Measurements from ENCODE around the gene PRKCA.
A peak's percentile ranks its signal among the peaks of the same experiment; 100 is the strongest.
"Not testable (repeated sequence)": the region's sequence is repeated elsewhere in the genome, so short reads cannot be mapped to it uniquely, and the experiment has no call there.

The PRKCA gene

DNA sequence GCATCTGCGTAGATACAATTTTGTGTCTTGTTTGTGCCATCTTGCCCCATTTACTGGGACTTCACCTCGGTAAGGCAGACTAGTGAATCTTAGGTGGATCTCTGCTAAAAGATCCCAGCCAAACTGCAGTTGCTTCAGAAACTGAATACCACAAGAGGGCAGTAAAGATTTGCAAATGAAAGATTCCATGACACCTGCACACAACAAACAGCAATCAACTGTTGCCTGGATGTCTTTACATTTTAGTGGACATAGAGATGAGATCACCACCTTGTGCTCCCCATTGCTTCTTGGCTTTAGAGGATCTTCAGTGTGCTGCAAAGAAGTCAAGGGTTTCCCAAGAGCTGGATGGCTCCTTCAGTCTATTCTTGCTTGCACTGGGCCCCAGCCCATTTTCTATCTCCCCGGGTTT is 413.3 kb downstream of the PRKCA start:
- peak; percentile 75 for DNase-seq (ENCODE audit: low spot score)

DNA sequence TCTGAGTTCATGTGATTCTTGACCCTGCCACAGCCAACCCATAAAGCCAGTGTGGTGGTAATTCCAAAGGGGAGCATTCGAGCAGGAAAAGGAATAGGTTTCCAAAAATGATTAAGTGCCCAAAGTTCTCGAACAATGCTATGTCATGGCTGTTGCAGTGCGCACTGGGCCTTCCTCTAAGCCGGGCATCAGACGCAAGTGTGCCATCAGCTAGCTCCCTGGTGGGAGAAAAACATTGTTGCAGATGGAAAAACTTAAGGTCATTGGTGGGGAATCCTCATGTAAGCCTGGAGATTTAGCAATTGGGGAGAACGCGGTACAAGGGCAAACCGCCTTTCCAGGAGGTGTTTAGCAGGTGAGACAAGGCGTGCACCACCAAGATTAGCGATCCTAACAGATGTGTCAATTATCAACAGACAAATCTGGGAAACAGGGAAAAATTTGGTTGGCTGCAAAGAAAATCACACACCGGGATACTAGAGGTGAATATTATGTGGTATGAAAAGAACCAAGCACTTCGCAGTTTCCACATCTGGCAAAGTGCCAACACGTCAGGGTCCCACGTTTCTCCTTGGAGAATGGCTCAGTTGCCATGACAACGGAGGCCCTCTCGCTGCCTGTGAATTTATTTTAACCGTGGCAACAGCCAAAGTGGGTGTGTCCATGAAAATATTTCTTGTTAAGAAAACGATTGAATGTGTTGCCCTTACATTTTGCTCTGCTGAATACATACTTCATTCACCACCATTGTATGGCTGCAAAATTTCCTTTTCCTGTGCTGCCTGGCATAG is 414.0 kb downstream of the PRKCA start:
- no peak for DNase-seq (ENCODE audit: low spot score)

DNA sequence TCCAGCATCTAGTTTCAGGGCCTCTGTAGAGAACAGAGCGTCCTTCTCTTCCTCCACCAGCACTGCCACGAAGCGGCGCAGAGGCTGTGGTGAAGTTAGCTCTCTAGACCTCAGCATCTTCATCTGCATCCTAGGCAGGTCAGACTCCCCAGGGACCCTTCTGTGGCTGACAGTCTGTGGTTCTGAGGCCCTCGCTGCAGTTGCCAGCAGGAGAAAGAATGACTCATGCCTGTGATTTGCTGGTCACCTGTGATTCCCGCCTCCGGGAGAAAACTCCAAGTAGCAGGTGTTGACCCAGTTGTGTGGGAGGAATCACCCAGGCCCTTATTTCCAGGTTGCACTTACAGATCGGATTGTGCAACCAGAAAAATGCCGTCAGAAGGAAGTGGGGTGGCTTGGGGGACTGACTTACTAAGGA is 415.2 kb downstream of the PRKCA start:
- DNase-seq (ENCODE audit: low spot score) = no peak

DNA sequence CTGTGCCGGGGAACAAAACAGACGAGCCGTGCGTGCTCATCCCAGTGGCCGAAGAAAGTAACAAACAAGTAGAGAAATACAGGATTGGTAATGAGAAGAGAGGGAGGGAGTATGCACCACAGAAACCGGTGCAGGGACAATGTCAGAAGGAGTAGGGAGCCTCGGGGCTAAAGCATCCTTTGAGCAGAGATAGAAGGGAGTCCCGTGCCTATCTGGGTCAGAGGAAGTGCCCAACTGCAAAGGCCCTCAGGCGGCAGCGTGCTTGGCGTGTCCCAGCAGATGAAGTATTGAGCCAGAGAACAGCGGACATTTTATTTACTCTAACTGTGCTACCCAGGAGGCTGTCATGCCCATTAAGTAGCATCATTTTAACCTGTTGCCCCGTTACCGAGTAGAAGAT is 417.6 kb downstream of the PRKCA start:
- no peak for DNase-seq (ENCODE audit: low spot score)

DNA sequence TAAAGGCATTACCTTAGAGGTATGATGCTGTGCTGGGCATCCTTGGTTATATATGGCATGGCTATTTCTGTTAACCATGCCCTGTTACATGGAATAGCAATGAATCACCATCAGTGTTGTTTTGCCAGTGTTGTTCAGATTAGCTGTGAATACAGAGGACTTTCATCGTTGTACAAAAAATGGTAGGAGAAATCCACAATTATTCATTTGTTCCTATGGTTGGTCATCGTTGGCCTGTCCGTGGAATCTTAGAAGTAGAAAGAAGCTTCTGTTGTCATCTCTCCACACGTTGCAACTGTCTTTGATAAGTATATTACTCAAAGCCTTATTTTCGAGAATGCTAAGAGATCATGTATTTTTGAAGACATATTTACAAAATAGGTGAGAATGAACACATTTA is 418.2 kb downstream of the PRKCA start:
- DNase-seq (ENCODE audit: low spot score) = no peak

DNA sequence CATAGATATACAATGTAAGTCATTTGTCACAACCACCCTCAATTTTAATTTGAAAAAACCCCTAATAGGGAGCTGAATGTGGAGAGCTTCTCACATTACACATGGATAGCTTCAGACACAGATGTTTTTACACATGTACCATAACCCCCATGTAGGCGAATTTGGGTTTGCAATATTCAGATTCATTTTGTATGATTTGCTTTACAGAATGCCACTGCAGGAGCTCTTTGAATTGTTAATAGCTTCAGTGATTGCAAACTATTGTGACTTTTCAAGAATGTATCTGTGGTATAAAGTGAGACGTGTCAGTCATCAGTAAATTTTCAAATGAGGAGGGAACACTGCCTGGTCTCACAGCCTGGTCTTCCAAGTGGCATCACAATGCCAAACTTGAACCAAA is 419.9 kb downstream of the PRKCA start:
- no peak for DNase-seq (ENCODE audit: low spot score)

DNA sequence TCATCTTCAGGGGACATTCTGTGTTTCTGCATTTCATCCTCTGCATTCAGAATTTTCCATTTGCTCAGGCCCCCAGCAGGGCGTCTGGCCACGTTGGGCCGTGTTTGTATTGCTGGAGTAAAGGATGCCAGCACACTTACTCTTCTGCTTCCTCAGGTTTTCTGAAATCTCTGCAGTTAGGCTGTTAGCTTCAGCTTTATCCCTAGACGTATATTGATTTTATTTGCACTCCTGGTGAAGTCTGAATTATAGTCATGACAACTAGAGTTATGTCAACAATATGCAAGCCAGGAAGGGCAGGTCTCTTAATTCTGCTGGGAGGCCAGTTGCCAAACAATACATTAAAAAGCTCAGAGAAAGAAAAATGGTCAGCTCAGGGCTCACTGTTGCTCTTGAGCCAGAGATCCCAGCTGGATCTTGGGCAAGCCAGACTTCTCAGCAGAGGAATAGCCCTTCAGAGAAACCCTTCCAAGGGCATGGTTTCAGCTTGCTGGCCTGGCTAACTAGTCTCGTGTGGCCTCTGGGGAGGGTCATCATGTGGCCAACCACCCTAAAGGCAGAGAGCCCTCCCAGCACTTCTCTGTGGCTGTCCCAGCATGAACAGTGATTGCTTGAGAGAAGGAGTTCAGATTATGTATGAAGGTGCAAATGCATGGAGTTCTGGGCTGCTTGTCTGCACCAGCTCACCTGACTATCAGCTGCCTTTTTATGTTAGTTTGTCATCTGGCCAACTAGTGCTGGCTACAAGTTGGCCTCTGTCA is 422.3 kb downstream of the PRKCA start:
- no peak for DNase-seq (ENCODE audit: low spot score)

DNA sequence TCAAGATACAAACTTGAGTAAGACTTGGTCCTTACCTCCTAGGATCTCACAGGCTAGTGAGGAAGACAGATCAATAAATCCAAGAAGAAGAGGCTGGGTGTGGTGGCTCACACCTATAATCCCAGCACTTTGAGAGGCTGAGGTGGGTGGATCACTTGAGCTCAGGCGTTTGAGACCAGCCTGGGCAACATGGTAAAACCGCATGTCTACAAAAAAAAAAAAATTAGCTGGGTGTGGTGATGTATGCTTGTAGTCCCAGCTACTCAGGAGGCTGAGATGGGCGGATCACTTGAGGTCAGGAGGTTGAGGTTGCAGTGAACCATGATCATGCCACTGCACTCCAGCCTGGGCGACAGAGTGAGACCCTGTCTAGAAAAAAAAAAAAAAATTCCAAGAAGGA is 423.0 kb downstream of the PRKCA start:
- DNase-seq (ENCODE audit: low spot score) = not testable (repeated sequence)

DNA sequence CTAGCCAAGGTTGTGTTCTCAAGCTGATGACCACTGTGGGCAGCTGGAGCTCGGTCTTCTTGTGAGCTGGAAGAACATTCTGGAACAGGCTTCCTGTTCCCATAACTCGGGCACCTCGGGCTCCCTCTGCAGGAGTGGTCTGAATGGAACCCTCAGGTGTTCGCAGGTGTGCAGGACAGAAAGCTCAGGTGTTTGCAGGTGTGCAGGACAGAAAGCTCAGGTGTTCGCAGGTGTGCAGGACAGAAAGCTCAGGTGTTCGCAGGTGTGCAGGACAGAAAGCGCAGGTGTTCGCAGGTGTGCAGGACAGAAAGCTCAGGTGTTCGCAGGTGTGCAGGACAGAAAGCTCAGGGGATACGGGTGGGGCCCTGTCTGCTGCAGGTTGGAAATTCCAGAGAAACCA is 423.5 kb downstream of the PRKCA start:
- no peak for DNase-seq (ENCODE audit: low spot score)

DNA sequence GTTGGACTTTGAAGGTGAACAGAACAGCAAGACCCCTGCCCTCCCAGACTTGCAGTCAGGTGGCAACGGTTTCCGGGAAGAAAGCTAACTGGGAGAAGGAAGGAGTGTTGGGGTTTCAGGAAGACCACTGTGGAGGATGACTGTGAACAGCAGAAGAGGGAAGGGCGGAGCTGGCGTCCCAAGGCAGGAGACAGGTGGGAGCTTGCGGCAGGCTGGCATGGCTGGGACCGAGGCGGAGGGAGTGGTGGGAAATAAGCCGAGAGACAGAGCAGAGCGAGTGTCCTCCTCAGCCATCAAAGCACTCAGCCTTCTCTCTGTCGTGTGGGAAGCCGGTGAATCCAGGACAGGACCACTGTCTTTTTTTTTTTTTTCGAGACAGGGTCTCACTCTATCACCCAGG is 424.0 kb downstream of the PRKCA start:
- DNase-seq (ENCODE audit: low spot score) = no peak

DNA sequence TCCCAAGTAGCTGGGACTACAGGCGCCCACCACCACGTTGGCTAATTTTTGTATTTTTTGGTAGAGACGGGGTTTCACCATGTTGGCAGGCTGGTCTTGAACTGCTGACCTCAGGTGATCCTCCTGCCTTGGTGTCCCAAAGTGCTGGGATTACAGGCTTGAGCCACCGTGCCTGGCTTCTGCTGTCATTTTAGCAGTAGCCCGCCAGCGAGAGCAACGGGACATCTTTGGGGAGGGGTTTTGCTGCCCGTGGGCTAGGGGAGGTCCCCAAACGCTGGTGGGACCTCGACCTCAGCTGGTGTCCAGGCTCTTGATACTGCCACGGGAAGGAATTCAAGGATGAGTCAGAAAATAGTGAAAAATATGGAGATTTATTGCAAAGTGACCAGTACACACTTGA is 424.4 kb downstream of the PRKCA start:
- no peak for DNase-seq (ENCODE audit: low spot score)

DNA sequence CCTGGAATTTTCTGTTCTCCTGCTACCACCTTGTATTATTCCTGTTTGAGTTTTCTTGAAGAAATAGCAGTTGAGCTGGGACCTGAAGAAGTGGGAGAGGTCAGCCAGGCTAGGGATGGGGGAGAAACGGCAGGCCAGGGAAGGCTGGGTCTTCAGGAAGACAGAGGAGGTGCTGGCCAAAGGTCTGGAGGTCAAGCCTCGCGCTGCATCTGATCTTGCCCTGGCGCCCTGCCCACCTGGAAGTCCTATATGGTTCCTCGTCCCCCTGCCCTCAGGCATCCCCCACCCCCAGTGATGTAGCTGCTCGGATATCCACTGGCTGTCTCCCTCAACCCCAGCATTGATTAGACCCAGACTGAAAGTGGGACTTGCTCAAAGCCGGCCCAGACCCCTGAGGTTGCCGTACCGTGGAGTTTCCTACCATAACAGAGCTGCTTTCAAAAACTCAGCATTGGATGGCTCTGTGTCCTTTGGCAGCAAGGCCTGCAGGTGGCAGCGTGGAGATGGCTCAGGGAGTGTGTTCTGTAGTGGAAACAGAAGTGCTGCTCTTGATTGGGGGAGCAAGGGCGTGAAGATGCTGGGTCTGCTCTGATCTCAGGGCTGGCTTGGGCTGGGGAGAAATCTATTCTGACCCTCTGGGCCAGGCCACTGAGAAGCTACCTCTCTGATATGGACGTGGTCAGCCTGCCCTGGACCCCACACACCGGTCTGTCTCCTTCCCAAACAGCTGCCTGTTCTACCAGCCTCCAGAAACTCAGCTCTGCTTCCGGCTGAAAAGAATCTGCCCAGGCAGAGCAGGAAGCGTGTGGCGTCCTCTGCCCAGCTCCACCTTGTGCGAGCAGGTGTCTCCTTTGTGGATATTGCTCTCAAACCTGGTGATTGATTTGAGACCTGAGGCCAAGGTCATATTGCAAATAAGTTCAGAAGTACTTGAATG is 425.5 kb downstream of the PRKCA start:
- DNase-seq (ENCODE audit: low spot score) = peak; percentile 71

DNA sequence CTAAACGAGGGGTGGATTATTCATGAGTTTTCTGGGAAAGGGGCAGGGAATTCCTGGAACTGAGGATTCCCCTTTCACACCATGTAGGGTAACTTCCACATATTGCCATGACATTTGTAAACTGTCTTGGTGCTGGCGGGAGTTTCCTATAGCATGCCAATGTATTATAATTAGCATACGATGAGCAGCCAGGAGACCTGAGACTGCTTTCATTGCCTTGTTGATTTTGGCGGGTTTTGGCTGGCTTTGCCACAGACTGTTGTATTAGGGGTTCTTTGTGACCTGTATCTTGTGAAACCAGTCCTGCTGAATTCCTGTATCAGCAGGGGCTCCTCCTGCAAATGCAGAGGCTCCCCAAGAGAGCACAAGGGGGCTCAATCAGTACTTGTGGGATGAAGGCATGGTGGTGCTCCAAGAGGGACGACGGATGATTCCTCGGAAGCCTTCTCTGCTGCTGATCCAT is 428.1 kb downstream of the PRKCA start:
- no peak for DNase-seq (ENCODE audit: low spot score)

DNA sequence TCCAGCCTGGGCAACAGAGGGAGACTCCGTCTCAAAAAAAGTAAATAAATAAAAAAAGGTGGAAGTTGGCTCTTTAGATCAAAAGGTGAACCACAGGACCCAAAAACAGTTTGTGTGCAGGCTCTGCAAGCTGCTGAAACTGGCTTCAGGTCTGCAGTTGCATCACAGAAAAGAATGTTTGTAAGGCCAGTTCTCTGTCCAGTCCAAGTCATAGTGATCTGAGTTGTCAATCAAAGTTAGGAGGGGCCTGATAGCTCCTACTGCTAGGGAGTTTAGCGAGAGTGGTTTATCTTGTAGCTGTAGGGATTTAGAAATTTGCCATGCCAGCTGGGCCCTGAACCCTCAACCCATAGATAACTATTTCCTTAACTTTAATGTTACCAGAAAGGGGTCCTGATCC is 431.3 kb downstream of the PRKCA start:
- no peak for DNase-seq (ENCODE audit: low spot score)

DNA sequence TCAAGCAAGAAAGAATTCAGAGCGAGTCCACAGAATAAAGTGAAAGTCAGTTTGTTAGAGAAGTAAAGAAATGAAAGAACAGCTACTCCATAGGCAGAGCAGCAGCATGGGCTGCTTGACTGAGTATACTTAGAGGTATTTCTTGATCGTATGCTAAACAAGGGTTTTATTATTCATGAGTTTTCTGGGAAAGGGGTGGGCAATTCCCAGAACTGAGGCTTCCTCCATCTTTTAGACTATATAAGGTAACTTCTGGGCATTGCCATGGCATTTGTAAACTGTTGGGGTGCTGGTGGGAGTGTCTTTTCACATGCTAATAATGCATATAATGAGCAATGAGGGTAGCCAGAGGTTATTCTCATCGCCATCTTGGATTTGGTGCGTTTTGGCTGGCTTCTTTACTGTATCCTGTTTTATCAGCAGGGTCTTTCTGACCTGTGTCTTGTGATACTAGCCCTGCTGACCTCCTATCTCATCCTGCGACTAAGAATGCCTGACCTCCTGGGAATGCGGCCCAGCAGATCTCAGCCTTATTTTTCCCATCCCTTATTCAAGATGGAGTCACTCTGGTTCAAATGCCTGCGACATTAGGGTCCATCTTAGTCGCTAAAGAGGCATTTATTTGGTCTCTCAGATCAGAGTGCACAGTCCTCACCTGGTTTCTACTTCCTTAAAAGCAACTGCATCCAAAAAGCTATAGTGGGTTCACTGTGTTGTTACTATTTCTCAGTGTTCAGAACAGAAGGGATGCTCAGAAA is 432.0 kb downstream of the PRKCA start:
- no peak for DNase-seq (ENCODE audit: low spot score)

DNA sequence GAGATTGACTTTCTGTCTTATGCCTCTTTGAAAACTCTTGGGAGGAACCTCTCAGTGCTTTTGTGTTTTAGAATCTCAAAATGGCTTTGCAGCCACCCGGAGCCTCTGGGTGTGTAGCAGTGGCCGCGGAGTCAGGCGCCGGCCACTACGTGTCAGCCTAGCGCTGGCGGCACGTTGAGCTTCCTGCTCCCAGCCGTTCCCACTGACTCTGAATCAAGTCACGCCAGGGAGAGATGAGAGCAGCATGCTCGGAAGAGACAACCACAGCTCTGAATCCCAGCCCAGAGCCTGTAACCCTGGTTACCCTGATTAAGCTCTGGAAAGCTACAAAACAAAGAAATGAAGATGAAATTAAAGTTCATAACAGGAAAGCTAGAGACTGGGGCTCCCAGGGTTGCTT is 435.1 kb downstream of the PRKCA start:
- DNase-seq (ENCODE audit: low spot score) = peak; percentile 75

DNA sequence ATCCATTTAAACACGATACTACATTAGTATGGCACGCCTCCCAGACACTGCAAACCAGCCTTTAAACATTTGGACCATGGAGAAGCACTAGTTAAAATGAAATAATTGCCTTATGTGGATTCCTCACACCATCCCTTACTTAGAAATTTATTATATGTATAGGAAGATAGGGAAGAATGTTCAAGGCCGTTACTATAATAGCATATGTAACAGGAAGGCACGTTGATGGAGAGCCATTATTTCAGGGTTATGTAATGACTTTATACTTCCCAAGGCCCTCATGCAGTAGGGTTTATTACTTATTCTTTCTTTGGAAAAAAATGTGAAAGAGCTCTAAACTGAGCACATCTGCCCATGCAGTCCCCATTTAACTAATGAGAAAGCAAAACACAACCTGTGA is 435.9 kb downstream of the PRKCA start:
- no peak for DNase-seq (ENCODE audit: low spot score)

DNA sequence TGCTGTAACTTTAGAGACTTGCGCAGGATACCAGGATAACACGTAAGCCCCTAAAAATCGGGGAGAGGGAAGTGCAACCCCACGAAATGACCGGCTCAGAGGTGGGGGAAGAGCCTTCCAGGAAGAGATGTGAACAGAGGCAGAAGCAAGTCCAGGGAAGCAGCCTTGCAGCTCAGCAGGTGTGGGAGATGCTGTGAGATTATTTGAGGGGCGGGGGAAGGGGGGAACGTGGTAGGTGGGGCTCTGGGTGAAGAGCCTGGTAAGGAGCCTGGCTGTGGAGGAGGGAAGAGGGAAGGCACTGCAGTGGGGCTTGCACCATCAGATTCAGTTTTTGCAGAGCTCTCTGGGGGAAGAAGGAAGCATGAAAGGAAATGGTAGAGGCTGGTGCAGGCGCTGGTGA is 437.1 kb downstream of the PRKCA start:
- no peak for DNase-seq (ENCODE audit: low spot score)

DNA sequence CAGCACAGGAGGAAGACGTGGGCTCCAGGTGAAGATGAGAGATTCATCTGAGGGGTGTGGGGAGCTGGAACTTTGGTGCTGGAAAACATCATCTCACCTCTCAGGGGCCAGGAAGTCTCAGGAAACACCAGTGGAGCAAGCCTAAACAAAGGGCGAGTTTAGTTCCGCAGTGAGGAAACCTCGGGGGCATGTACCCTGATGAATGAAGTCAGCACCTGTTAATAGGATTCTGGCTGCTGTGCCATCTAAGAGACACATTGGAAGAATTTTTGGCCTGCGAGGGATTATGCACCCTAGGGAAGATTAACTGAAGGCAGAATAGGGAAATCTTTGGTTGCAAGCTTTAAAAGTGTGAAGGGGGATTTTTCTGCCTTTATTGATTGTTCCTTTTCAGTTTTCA is 437.8 kb downstream of the PRKCA start:
- no peak for DNase-seq (ENCODE audit: low spot score)

DNA sequence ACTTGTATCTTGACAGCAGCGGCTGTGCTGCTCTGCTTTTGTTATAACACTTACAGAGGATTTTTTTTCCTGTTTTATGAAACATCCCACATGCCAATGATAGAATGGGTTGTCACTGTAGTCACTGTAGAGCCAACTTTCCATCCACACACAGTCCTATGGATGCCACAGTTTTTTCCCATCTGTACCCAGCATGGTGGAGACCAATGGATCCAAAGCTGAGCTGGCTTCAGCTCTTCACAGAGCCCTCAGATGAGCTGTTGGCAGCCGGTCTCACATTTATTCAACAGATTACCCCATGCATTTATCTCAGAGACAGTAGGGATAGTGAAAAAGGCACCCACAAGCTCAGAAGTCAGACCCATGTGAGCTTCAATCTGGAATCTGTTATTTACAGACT is 441.1 kb downstream of the PRKCA start:
- no peak for DNase-seq (ENCODE audit: low spot score)

DNA sequence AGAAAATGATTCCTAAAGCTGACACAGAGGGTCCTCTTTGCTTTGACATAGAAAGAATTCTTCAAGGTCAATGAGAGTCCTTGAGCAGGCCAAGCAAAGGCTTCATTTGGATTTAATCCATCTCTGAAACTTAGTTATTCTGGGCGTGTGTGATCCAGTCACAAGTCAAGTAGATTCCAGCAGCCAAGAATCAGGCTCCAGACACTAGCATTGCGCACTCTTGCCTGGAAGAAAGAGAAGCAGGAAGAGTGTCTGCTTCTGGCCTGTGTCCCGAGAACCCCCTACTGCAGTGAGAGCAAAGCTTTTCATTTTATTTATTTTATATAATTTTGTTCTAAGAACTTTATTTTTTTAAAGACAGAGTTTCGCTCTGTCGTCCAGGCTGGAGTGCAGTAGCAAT is 444.3 kb downstream of the PRKCA start:
- DNase-seq (ENCODE audit: low spot score) = no peak
